K562 (cell line): ENCODE results near the gene DNAJC17. TPM values are rescaled to one million over a fixed set of nuclear protein-coding genes. Genes with fewer than 3 reads are reported as not detected.

ENCODE experiments used
- ATAC-seq: fragments of 200-7000 bp; cut with Tn5 transposase; 3 replicates; pipeline ENCODE4 v1.9.1; 2020; ENCODE audit warnings: moderate library complexity
- BruUV-seq: library from RNA; stranded (reverse); fragments of 400-500 nt; replicated peaks from 2 replicates; lab custom pipeline; 2021; lab: Mats Ljungman, UMichigan
- CTCF ChIA-PET: fragments of 300-600 bp; formaldehyde crosslinking; extraction: SDS; loops from one replicate; lab custom pipeline; 2021; ENCODE audit warnings: low intra/inter-chr PET ratio; lab: Yijun Ruan, JAX
- POLR2A ChIA-PET: fragments of 300-600, 350-650 bp; sonication (Branson Sonifier 250); formaldehyde crosslinking; extraction: SDS; loops from one replicate; lab custom pipeline; 2021; ENCODE audit warnings: antibody characterized with exemption, inconsistent platforms; lab: Yijun Ruan, JAX
- DNase-seq, 4 experiments: peaks; one replicate each; pipeline versions ENCODE4 v3.0.0 to v3.0.0-alpha.2; 2011 to 2018; ENCODE audit warnings: low spot score in 3 of 4, mixed read lengths in 3 of 4; ENCODE audit errors: extremely low read depth in 1 of 4
- FAIRE-seq: peaks from 2 replicates; lab custom pipeline; 2011; peaks lifted over from hg19 to GRCh38; lab: Jason Lieb, UNC
- H2AFZ ChIP-seq: 2 replicates; pipeline ENCODE4 v1.6.0; 2011; ENCODE audit warnings: low read depth, low read length, control low read depth, inconsistent platforms
- H3K27ac ChIP-seq: fragments of 200-600 bp; 3 replicates; pipeline ENCODE4 v1.8.0; 2011; ENCODE audit warnings: low read depth, mild to moderate bottlenecking, control low read depth, inconsistent platforms, low read length, moderate library complexity, mixed read lengths; ENCODE audit errors: extremely low read depth
- H3K27me3 ChIP-seq, 2 experiments: fragments of 300-600 bp in 1 of 2; 2 replicates in 1 of 2; 3 replicates in 1 of 2; pipeline versions ENCODE4 v1.6.0 to v1.8.0; 2011; ENCODE audit warnings: inconsistent platforms in 2 of 2, low read length in 2 of 2, mild to moderate bottlenecking in 1 of 2, mixed read lengths in 1 of 2, moderate library complexity in 1 of 2; ENCODE audit not compliant: control insufficient read depth in 2 of 2, insufficient read depth in 2 of 2
- H3K36me3 ChIP-seq: fragments of 300-600 bp; 3 replicates; pipeline ENCODE4 v1.8.0; 2011; ENCODE audit warnings: mild to moderate bottlenecking, low read length, inconsistent platforms; ENCODE audit not compliant: control insufficient read depth, insufficient read depth
- H3K4me1 ChIP-seq, 2 experiments: fragments of 200-600 bp in 1 of 2; replicated peaks in 1 of 2; 2 replicates in 1 of 2; 3 replicates in 1 of 2; pipeline versions ENCODE4 v1.5.1 to v1.8.0; 2011; ENCODE audit warnings: inconsistent platforms in 2 of 2, low read length in 2 of 2, mild to moderate bottlenecking in 1 of 2, mixed read lengths in 1 of 2, moderate library complexity in 1 of 2; ENCODE audit not compliant: control insufficient read depth in 2 of 2, insufficient read depth in 2 of 2
- H3K4me2 ChIP-seq: 2 replicates; pipeline ENCODE4 v1.6.1; 2011; ENCODE audit warnings: low read length, control low read depth, inconsistent platforms, mixed read lengths; ENCODE audit not compliant: insufficient read depth
- H3K4me3 ChIP-seq: fragments of 200-600 bp; sonication (generic), shearing (Covaris generic); 2 replicates; pipeline ENCODE4 v1.5.1; 2016; ENCODE audit warnings: control low read depth, inconsistent platforms
- H3K79me2 ChIP-seq: fragments of 200-600 bp; 3 replicates; pipeline ENCODE4 v1.8.0; 2011; ENCODE audit warnings: low read length, inconsistent platforms; ENCODE audit not compliant: control insufficient read depth, insufficient read depth
- H3K9ac ChIP-seq, 2 experiments: 2 replicates each; pipeline versions ENCODE4 v1.6.0 to v1.6.1; 2011; ENCODE audit warnings: low read depth in 2 of 2, low read length in 2 of 2, control low read depth in 1 of 2, inconsistent platforms in 1 of 2, mild to moderate bottlenecking in 1 of 2, mixed read lengths in 1 of 2; ENCODE audit not compliant: insufficient read depth in 1 of 2
- H3K9me1 ChIP-seq: one replicate; pipeline ENCODE4 v1.6.0; 2011; ENCODE audit warnings: inconsistent platforms, mild to moderate bottlenecking, low read length, moderate library complexity; ENCODE audit not compliant: control insufficient read depth, insufficient read depth
- H3K9me3 ChIP-seq: replicated peaks from 2 replicates; pipeline ENCODE4 v1.5.1; 2011; ENCODE audit warnings: low read depth, low read length, inconsistent platforms; ENCODE audit not compliant: control insufficient read depth, insufficient read depth
- H4K20me1 ChIP-seq: replicated peaks from 2 replicates; pipeline ENCODE4 v1.6.1; 2011; ENCODE audit warnings: low read length, inconsistent platforms, mixed read lengths; ENCODE audit not compliant: control insufficient read depth, insufficient read depth
- GATAD2B ChIP-seq: fragments of 450-650 bp; IDR thresholded peaks from 2 replicates; pipeline ENCODE4 v1.6.1; 2017; ENCODE audit warnings: mild to moderate bottlenecking, borderline replicate concordance
- RFX1 ChIP-seq: fragments of 450-650 bp; IDR thresholded peaks from 2 replicates; pipeline ENCODE4 v1.6.1; 2016; ENCODE audit warnings: mild to moderate bottlenecking, moderate library complexity
- USF1 ChIP-seq: sonication (generic); formaldehyde crosslinking; IDR thresholded peaks from 2 replicates; pipeline ENCODE4 v1.9.0; 2022; ENCODE audit warnings: mild to moderate bottlenecking, missing genetic modification reagents
- ZNF175 ChIP-seq: fragments of 200-800 bp; sonication (Bioruptor generic); IDR thresholded peaks from 2 replicates; pipeline ENCODE4 v1.6.1; 2016; ENCODE audit warnings: low read depth, mild to moderate bottlenecking, missing genetic modification characterization, missing compliant biosample characterization
- WGBS: fragments of 100-300 bp; shearing (Covaris generic); methylation state at CpG from one replicate; pipeline ENCODE4 v1.1.6; 2016; ENCODE audit warnings: low coverage, mixed read lengths; ENCODE audit not compliant: insufficient coverage; ENCODE audit errors: missing lambda C conversion rate; 5-methylcytosine and 5-hydroxymethylcytosine counted together
- in situ Hi-C: fragments of 300-500 bp; cut with MboI; formaldehyde crosslinking; loops from 4 replicates; pipeline ENCODE4 v1.15.0; 2018; ENCODE audit warnings: inconsistent platforms, mixed read lengths
- intact Hi-C: fragments of 100-400 bp; cut with micrococcal nuclease; formaldehyde crosslinking; loops from 2 replicates; pipeline ENCODE4 v1.14.2; 2022
- polyA plus RNA-seq, 8 experiments: library from polyadenylated mRNA; depleted of rRNA in 4 of 8; stranded (reverse) in 5 of 8; unstranded in 3 of 8; fragments of >200 nt; fragmentation: Nextera tagmentation in 2 of 8; fragmentation: Illumina TruSeq in 1 of 8; extraction: Ambion mirVana in 2 of 8; extraction: Trizol in 1 of 8; gene quantifications; 2 replicates each; pipeline versions ENCODE4 v1.2.1 to v1.2.3, GENCODE V29; 2011 to 2014; ENCODE audit warnings: inconsistent platforms in 1 of 8, missing spikeins in 1 of 8
- total RNA-seq, 7 experiments: library from RNA; depleted of rRNA in 6 of 7; stranded (reverse); fragments of >200 nt in 6 of 7; fragmentation: Illumina TruSeq in 2 of 7; extraction: Trizol in 2 of 7; gene quantifications; 2 replicates each; pipeline versions ENCODE4 v1.2.1 to v1.2.3, GENCODE V29; 2011 to 2021; ENCODE audit warnings: low replicate concordance in 1 of 7
- TF ChIP-seq, protein P1 (sequence below): fragments of 250-450 bp; sonication (Bioruptor Pico); IDR thresholded peaks from 2 replicates; pipeline ENCODE4 v1.5.0; 2021

The DNAJC17 gene
- total and polyA plus RNA-seq, 9 of the 15 experiments (the other 6 are each of a cell fraction or from before 2014, with no cell fraction given) = 2.4 to 79.4 (median 44.2) TPM

GRCh38 chr15:40855706-40856234 lies 48.5 kb upstream of the DNAJC17 start:
- intact Hi-C loops (loop anchor here (5.0 to 10.0 kb wide), 2 partner anchors 68 to 181 kb away; no protein-coding TSS in a partner anchor), in situ Hi-C loops (loop anchor here (5.0 kb wide), 1 partner anchor 37 kb away; the partner anchor contains the start of gene VPS18)
- 63% methylated on average over 13 of the region's 13 CpGs for WGBS
- H3K36me3 ChIP-seq = no peaks in the 10 kb centered on the region
- no peaks in the 10 kb centered on the region for H3K9me1 ChIP-seq
- no peaks in the 10 kb centered on the region for H3K79me2 ChIP-seq
- no peak for FAIRE-seq
- CTCF ChIA-PET = interaction anchor here (6.2 kb wide), 1 partner anchor 37 kb away, joined by 75 read pairs; the partner anchor contains the start of gene VPS18
- no peak for DNase-seq
- peaks cover 8 to 23% of the 10 kb centered on the region in 2 experiments; a peak in 4 of 5 replicates for H3K4me1 ChIP-seq
- POLR2A ChIA-PET = interaction anchor here (0.6 to 1.8 kb wide), 2 partner anchors 12 to 104 kb away, joined by 3 to 5 read pairs; partner anchors contain the start of gene SPINT1
- TF ChIP-seq, protein P1, sequence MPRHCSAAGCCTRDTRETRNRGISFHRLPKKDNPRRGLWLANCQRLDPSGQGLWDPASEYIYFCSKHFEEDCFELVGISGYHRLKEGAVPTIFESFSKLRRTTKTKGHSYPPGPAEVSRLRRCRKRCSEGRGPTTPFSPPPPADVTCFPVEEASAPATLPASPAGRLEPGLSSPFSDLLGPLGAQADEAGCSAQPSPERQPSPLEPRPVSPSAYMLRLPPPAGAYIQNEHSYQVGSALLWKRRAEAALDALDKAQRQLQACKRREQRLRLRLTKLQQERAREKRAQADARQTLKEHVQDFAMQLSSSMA (CRISPR knock-in tag) = no peak
- peak; percentile 55; the same call in 1 of the 2 replicates for TF ChIP-seq RFX1
- no peak for TF ChIP-seq USF1
- TF ChIP-seq ZNF175 = no peak
- no peak for TF ChIP-seq GATAD2B
- H3K27me3 ChIP-seq = no peaks in the 10 kb centered on the region; a peak in 1 of 5 replicates
- H2AFZ ChIP-seq = no peak overlapping the region
- H3K27ac ChIP-seq = no peak overlapping the region
- peak overlapping the region in 1 of 2 experiments; percentile 21; a peak in 2 of 4 replicates for H3K9ac ChIP-seq
- H3K4me2 ChIP-seq = no peak overlapping the region
- H3K9me3 ChIP-seq = no peaks in the 10 kb centered on the region
- ATAC-seq = no peak
- no peak overlapping the region for H3K4me3 ChIP-seq
- no peaks in the 10 kb centered on the region for H4K20me1 ChIP-seq
- no TSS peak for BruUV-seq
